HG02973 (cell line): ENCODE measurements around the gene USP46.
A peak's percentile ranks its signal among the peaks of the same experiment; 100 is the strongest.

Experiments
- ATAC-seq: cut with Tn5 transposase; IDR thresholded peaks from one replicate; pipeline ENCODE4 v1.9.1; 2021; ENCODE audit warnings: moderate library complexity; ENCODE audit not compliant: unreplicated experiment

Gene USP46

GRCh38 chr4:52659001-52659721, at the start of gene USP46:
TSS of gene USP46 (minus strand) at chr4:52659301. CDS start at chr4:52659150, 151 bp downstream.
- ATAC-seq, result peak; percentile 73

- ATAC-seq, result no peak
Measured at GRCh38 chr4:52704661-52705060, 45.6 kb upstream of the USP46 start.

GRCh38 chr4:52704133-52704532, 45.0 kb upstream of the USP46 start:
- no peak for ATAC-seq

- peak; percentile 89 for ATAC-seq
Measured at GRCh38 chr4:52701207-52701606, 42.1 kb upstream of the USP46 start.

- ATAC-seq, result no peak
Measured at GRCh38 chr4:52694936-52695335, 35.8 kb upstream of the USP46 start.

GRCh38 chr4:52693492-52693891, 34.4 kb upstream of the USP46 start:
- no peak for ATAC-seq

- ATAC-seq, result no peak
Measured at GRCh38 chr4:52689096-52689495, 30.0 kb upstream of the USP46 start.

GRCh38 chr4:52687696-52688095, 28.6 kb upstream of the USP46 start:
- ATAC-seq, result no peak

GRCh38 chr4:52685316-52685715, 26.2 kb upstream of the USP46 start:
- no peak for ATAC-seq

GRCh38 chr4:52684896-52685295, 25.8 kb upstream of the USP46 start:
- no peak for ATAC-seq

- ATAC-seq, result no peak
Measured at GRCh38 chr4:52680381-52680780, 21.3 kb upstream of the USP46 start.

- no peak for ATAC-seq
Measured at GRCh38 chr4:52676536-52676935, 17.4 kb upstream of the USP46 start.

- ATAC-seq, result no peak
Measured at GRCh38 chr4:52675111-52675510, 16.0 kb upstream of the USP46 start.

GRCh38 chr4:52670739-52671138, 11.6 kb upstream of the USP46 start:
- ATAC-seq, result no peak

GRCh38 chr4:52670121-52670520, 11.0 kb upstream of the USP46 start:
- no peak for ATAC-seq

- ATAC-seq, result peak; percentile 64
Measured at GRCh38 chr4:52665592-52665991, 6.5 kb upstream of the USP46 start.

- no peak for ATAC-seq
Measured at GRCh38 chr4:52664479-52664878, 5.4 kb upstream of the USP46 start.

- ATAC-seq, result no peak
Measured at GRCh38 chr4:52661966-52662690, 3.0 kb upstream of the USP46 start.

- no peak for ATAC-seq
Measured at GRCh38 chr4:52660643-52661042, 1.5 kb upstream of the USP46 start.

- peak; percentile 21 for ATAC-seq
Measured at GRCh38 chr4:52659722-52660261, 691 bp upstream of the USP46 start.

- ATAC-seq, result no peak
Measured at GRCh38 chr4:52658641-52659000, 480 bp downstream of the USP46 start.
